NCI-H510A (cell line): ENCODE results near the gene GNAO1.

ENCODE experiments used
- DNase-seq: peaks from one replicate; lab custom pipeline; 2025; lab: John Stamatoyannopoulos, UW

The GNAO1 gene

GRCh38 chr16:56294014-56294413 lies 102.7 kb downstream of the GNAO1 start:
- no peak for DNase-seq

- DNase-seq, result no peak
Observed at GRCh38 chr16:56294579-56294978, 103.3 kb downstream of the GNAO1 start.

- no peak for DNase-seq
Observed at GRCh38 chr16:56295059-56295665, 103.9 kb downstream of the GNAO1 start.

- DNase-seq, result no peak
Observed at GRCh38 chr16:56295739-56296527, 104.6 kb downstream of the GNAO1 start.

- no peak for DNase-seq
Observed at GRCh38 chr16:56297684-56298083, 106.4 kb downstream of the GNAO1 start.

- no peak for DNase-seq
Observed at GRCh38 chr16:56298116-56298515, 106.8 kb downstream of the GNAO1 start.

GRCh38 chr16:56298948-56299596 lies 107.8 kb downstream of the GNAO1 start:
- DNase-seq, result no peak

- no peak for DNase-seq
Observed at GRCh38 chr16:56300242-56300623, 108.9 kb downstream of the GNAO1 start.

GRCh38 chr16:56300891-56301850 lies 109.9 kb downstream of the GNAO1 start:
- DNase-seq, result no peak

- no peak for DNase-seq
Observed at GRCh38 chr16:56302506-56302905, 111.2 kb downstream of the GNAO1 start.

- no peak for DNase-seq
Observed at GRCh38 chr16:56303066-56303715, 111.9 kb downstream of the GNAO1 start.

GRCh38 chr16:56303880-56304279 lies 112.6 kb downstream of the GNAO1 start:
- no peak for DNase-seq

- no peak for DNase-seq
Observed at GRCh38 chr16:56305956-56306565, 114.8 kb downstream of the GNAO1 start.

- DNase-seq, result no peak
Observed at GRCh38 chr16:56306690-56307533, 115.6 kb downstream of the GNAO1 start.

GRCh38 chr16:56307534-56307873 lies 116.2 kb downstream of the GNAO1 start:
- DNase-seq, result no peak

- no peak for DNase-seq
Observed at GRCh38 chr16:56309008-56309407, 117.7 kb downstream of the GNAO1 start.

- DNase-seq, result no peak
Observed at GRCh38 chr16:56310690-56311089, 119.4 kb downstream of the GNAO1 start.

- peak; percentile 83 for DNase-seq
Observed at GRCh38 chr16:56311208-56312027, 120.1 kb downstream of the GNAO1 start.

GRCh38 chr16:56312028-56312300 lies 120.7 kb downstream of the GNAO1 start:
- DNase-seq, result no peak

GRCh38 chr16:56312556-56312955 lies 121.3 kb downstream of the GNAO1 start:
- DNase-seq, result no peak
